Hypothalamus (tissue), 51 donors: ENCODE measurements around the gene NUDT22.

Source experiments
- DNase-seq, 51 donors: peaks; one replicate each; lab custom pipeline; 2025; lab: John Stamatoyannopoulos, UW

Gene NUDT22

DNA sequence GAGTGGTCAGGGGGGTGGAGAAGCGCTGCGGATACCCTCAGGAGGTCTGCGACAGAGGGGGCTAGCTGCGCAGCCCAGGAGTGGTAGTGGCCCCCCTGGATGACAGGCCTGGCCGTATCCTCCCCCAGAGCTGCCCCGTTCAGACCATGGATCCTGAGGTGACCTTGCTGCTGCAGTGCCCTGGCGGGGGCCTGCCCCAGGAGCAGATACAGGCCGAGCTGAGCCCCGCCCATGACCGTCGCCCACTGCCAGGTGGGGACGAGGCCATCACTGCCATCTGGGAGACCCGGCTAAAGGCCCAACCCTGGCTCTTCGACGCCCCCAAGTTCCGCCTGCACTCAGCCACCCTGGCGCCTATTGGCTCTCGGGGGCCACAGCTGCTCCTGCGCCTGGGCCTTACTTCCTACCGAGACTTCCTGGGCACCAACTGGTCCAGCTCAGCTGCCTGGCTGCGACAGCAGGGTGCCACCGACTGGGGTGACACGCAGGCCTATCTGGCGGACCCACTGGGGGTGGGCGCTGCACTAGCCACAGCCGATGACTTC is 505 bp downstream of the NUDT22 start:
- peak in 19 of 51 donors; percentile 25 to 64 (median 43) for DNase-seq

DNA sequence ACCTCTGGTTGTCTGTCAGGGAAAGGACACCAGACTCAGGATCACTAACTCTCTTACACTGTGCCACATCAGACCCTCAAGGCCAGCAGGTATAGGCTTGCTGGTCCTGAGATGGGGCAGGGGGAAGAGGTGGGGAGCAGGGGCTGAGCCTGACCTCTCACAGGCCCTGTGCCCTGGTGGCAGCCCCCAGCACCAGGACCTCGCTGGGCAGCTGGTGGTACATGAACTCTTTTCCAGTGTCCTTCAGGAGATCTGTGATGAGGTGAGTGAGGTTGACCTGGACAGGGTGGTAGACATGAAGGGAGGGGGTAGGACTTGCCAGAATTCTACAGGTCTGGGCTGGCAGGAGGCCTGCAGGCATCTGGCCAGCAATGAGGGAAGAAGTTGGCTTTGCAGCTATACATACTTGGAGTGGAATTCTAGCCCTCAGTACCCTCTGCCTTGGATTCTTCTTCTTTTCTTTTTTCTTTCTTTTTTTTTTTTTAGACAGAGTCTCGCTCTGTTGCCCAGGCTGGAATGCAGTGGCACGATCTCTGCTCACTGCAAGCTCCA is 1.4 kb downstream of the NUDT22 start:
- DNase-seq: no peak

DNA sequence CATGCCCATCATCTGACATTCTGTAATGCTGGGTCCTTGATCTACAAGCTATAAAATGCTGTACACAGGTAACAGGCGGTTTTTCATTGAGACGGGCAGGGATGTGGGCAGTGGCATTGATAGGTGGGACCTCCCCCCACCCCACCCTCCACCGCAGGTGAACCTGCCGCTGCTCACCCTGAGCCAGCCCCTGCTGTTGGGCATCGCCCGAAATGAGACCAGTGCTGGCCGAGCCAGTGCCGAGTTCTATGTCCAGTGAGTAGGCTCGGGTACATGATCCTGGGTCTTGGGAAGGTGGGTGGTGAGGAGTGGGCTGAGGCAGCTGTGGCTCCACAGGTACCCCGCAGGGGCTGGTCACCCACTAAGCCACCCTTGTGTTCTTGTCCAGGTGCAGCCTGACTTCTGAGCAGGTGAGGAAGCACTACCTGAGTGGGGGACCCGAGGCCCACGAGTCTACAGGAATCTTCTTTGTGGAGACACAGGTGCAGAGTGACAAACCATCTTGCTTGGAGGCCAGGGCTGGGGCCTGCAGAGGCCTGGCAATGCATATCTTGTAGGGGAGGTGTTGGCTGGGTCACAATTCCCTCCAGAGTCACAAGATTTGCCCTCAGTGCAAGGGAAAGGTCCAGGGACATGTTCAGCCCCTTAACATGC is 3.1 kb downstream of the NUDT22 start:
- DNase-seq: no peak

DNA sequence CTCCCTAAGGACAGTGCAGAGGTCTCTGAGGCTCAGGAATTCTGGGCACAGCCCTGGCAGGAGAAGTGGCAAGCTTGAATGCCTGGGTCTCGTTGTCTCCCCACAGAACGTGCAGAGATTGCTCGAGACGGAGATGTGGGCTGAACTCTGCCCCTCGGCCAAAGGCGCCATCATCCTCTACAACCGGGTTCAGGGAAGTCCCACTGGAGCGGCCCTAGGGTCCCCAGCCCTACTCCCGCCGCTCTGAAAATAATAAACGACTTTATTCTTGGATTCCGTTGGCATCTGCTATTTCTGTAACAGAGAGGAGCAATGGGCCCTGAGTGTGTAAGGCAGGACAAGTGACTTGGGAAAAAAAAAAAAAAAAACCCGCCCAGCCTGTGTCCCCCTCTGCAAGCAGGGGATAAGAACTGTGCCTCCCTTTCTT is 3.7 kb downstream of the NUDT22 start:
- DNase-seq: no peak

DNA sequence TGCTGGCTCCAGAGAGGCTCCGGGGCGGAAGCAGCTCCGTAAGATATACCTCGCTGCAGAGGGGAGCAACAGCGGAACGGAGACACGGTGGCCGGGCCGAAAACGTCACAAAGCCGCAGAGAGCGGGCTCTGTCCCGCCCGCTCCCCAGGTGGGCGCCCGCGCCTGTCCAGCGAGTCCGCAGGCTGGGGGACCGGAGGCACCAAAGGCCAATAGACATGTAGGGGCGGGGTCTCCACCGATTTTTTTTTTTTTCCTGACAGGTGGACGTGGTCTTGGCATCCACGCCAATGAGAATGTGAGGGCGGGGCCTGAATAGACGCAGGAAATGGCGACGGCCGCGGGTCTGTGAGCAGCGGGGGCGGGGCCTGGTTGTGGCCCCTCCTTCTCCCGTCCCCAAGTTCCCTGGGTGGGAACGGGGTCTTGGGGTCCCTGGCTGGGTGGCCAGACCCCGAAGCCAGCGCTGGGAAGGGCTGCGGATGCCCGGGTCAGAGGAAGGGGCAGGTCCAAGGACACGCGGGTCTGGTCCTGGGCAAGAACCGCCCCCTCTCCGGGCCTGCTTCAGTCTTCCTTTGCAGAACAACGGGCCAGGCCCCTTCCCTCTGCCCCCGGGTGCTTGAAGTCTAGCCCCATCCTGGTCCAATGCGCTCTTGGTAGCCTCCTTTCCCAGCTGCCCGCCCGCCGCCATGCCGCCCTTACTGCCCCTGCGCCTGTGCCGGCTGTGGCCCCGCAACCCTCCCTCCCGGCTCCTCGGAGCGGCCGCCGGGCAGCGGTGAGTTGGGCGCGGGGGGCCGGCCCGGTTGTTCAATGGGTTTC is 4.3 kb downstream of the NUDT22 start, which contains the start of gene DNAJC4:
Gene DNAJC4, plus strand, starts transcription at position 378 of the 814 bp plus-strand sequence. Its CDS starts 307 bp downstream, at position 685.
- peak; percentile 31 to 94 (median 82) for DNase-seq

DNA sequence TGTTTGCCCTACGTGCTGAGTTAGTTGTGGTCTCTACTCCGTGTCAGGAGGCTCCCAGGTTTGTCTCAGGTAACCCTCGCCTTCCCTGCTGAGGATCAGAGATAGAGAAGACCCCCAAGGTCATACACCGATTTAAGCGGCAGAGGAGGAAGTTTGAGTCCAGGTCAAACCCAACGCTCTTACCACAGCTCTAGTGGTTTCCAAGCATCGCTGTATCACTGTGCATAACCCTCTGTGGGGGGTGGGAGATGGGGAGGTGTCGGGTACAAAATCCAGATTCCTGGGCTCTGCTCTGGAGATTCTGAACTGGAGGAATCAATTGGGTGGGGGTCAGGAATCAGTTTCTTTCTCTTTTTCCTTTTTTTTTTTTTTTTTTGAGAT is 4.9 kb downstream of the NUDT22 start:
- DNase-seq: no peak

DNA sequence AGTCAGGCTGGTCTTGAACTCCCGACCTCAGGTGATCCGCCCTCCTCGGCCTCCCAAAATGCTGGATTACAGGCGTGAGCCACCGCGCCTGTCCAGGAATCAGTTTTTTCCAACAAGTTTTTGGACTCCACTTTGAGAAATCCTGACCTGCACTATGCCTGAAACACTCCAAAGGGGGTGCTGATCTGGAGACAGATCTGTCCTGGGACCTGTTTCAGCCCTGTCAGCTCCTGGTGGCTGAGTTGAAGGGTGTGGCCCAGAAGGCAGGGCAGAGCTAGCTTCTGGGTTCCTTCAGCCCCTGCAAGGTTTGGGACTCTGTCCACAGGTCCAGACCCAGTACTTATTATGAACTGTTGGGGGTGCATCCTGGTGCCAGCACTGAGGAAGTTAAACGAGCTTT is 5.5 kb downstream of the NUDT22 start:
- DNase-seq: no peak

DNA sequence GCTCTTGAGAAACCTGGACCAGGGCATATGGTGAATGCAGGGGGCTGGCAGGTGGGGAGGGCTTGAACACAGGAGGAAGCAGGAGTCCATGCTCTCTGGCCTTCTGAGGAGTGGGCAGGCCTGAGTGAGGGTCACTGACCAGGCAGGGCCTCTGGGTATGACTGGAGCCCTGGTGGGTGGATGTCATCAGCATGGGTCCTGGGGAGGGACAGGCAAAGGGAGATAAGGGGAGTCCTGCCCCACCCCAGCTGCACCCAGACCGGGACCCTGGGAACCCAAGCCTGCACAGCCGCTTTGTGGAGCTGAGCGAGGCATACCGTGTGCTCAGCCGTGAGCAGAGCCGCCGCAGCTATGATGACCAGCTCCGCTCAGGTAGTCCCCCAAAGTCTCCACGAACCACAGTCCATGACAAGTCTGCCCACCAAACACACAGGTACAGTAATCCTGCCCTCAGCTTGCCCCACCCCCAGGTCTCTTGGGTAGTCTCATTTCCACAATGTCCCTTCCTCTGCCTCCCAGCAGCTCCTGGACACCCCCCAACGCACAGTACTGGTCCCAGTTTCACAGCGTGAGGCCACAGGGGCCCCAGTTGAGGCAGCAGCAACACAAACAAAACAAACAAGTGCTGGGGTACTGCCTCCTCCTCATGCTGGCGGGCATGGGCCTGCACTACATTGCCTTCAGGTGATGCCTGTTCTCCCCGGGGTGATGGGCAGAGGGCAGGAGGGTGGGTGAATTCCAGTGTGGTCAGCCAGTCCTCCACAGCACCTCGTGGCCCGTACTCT is 6.3 kb downstream of the NUDT22 start:
- no peak for DNase-seq

DNA sequence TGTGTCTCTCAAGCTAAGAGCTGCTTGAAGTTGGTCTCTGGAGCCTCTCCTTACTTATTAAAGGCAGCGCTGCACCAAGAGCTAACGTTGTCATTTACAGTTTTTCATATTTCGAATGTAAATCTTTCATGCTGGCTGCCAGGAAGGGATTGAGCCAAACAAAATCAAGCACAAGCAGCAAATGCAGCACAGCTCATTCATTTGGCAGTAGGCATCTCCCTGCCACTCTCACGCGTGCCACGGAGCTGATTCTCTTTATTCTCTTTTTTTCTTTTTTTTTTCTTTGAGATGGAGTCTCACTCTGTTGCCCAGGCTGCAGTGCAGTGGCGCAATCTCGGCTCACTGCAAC is 6.9 kb downstream of the NUDT22 start:
- no peak for DNase-seq

DNA sequence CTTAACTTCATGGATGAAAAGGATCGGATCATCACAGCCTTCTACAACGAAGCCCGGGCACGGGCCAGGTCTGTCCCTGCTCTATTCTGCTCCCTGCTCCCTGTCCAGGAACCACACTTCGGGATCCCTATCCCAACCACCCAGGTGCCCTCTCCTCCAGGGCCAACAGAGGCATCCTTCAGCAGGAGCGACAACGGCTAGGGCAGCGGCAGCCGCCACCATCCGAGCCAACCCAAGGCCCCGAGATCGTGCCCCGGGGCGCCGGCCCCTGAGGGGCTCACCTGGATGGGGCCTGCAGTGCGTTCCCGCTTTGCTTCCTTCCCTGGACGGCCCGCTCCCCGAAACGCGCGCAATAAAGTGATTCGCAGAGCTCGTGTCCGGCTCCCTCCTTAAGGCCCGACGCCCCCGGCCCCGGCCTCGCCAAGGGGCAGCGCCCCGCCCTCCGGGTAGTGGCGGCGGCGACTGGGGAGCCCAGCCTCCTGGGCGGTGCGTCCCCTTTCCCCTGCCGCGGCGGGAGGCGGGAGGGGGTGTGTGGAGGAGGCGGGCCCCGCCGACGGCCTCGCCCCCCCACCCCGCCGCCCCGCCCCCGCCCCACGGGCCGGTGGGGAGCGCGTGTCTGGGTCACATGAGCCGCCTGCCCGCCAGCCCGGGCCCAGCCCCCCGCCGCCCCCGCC is 8.0 kb downstream of the NUDT22 start, which contains the start of gene VEGFB:
Gene VEGFB, plus strand, starts transcription at position 672 of the 674 bp plus-strand sequence. CDS start 250 bp downstream, outside the sequence.
- peak in 35 of 51 donors; percentile 19 to 82 (median 63) for DNase-seq

DNA sequence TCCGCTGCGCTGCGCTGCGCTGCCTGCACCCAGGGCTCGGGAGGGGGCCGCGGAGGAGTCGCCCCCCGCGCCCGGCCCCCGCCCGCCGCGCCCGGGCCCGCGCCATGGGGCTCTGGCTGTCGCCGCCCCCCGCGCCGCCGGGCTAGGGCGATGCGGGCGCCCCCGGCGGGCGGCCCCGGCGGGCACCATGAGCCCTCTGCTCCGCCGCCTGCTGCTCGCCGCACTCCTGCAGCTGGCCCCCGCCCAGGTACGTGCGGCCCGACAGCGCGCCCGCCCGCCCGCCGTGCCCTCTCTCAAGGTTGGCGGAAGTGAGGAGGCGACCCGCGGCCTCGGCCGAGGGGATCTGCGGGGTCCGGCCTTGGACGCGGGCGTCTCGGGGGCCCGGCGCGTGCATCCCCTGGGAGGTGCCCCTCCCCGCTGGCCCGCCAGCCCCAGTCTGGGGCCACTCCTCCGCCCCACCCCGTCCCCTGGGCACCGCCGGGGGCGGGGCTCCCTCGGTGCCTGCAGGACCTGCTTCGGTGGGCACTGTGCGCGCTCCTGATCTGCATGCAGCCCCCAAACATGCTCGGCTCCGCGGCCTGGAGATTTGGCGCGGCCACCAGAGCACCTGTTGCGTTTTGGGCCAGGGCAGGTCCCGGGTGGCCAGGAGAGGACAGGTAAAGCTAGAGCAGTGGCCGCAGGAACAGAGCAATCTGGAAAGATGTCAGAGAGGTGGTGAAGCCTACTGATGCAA is 8.7 kb downstream of the NUDT22 start:
- DNase-seq: peak in 11 of 51 donors; percentile 24 to 53 (median 33)

DNA sequence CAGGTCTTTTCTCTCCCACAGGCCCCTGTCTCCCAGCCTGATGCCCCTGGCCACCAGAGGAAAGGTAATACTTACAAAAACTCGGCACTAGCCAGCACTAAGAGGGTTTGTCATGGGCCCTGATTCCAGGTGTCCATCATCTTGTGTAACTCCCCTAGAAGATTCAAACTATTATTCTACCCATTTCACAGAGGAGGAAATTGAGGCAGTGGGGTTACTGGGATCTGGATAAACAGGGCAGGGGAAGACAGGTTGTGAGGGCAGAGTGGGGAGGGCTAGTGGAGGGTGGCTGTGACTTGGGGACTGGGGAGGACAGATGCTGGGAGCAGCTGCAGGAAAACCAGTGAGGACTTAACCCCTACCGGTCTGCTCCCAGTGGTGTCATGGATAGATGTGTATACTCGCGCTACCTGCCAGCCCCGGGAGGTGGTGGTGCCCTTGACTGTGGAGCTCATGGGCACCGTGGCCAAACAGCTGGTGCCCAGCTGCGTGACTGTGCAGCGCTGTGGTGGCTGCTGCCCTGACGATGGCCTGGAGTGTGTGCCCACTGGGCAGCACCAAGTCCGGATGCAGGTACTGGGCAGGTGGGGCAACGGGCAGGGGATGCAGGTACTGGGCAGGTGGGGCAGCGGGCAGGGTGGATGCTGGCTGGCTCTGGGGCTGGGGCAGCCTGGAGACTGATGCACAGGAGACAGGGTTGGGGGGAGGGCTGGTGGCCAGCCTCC is 9.5 kb downstream of the NUDT22 start:
- no peak for DNase-seq

DNA sequence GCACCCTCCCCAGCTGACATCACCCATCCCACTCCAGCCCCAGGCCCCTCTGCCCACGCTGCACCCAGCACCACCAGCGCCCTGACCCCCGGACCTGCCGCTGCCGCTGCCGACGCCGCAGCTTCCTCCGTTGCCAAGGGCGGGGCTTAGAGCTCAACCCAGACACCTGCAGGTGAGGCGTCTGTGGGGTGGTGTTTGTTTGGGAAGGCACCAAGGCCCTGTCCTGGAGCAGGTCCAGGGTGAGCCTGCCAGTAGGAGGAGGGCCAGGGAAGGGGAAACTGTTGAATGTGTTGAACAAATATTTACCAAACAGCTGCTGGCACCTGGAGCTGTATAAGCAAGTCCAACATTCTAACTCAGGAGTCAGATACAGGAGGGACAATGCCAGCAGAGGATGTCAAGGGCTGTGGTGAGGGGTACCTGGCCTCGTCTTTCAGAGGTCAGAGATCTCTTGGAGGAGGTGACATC is 11.4 kb downstream of the NUDT22 start:
- no peak for DNase-seq

DNA sequence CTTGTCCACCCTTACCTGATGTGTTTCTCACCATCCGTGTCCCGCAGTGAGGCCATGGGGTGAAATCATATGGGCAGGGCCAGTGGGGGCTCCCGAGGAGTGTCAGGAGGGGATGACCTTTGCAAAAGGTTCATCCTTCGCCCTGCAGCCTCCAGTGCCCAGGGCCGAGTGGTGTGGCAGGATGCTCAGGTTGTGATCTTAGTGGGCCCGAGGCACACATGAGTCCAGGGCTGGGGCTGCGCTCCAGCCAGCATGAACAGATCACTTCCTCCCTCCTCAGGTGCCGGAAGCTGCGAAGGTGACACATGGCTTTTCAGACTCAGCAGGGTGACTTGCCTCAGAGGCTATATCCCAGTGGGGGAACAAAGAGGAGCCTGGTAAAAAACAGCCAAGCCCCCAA is 12.0 kb downstream of the NUDT22 start:
- no peak for DNase-seq

DNA sequence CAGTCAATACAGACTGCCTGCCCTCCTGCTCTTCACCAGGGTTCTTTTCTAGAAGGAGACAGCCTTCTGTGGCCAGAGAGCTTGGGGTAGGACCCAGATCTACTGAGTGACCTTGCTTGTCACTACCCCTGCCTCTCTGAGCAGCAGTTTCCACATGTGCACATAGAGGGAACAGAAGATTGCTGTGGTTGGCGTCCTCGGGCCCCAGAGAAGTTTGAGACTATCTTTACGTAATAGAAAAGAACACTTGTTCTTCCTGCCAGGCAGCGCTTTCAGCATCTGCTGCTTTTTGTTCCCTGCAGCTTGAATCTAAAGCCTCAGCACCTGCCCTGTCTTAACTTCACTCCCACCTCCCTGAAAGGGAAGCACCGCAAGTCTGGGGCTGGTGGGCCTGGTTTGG is 12.9 kb downstream of the NUDT22 start:
- DNase-seq: no peak

DNA sequence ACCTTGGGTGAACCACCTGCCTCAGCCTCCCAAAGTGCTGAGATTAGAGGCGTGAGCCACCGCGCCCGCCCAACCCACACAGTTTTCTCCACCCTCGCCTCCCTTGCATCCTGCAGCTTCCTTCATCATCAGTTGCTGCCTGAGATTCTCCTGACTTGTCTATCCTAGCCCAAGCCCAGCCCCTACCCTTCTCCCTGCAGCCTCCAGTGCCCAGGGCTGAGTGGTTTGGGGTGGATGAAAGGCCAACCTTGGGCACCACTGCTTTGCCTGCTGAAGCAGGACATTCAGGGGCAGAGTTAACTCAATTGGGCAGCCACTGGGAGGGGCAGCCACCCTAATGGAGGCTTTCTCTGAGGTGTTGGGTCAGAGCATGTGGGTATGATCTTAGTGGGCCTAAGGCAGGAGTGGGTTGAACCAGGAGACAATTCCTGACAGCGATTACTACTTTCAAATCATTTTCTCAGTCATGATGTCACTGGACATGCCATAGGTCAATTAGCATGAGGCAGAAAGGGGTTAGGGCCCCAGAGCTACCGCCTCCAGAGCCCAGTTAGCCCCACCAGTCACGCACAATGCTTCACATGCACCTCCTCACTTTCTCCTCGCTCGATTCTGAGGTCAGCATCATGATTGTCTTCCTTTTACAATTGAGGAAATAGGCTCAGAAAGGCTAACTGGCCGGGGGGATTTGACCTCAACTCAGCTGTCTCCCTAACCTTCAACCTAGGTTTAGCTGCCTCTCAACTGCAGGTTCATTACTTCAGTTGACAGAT is 13.8 kb downstream of the NUDT22 start:
- peak in 6 of 51 donors; percentile 21 to 49 (median 32) for DNase-seq

DNA sequence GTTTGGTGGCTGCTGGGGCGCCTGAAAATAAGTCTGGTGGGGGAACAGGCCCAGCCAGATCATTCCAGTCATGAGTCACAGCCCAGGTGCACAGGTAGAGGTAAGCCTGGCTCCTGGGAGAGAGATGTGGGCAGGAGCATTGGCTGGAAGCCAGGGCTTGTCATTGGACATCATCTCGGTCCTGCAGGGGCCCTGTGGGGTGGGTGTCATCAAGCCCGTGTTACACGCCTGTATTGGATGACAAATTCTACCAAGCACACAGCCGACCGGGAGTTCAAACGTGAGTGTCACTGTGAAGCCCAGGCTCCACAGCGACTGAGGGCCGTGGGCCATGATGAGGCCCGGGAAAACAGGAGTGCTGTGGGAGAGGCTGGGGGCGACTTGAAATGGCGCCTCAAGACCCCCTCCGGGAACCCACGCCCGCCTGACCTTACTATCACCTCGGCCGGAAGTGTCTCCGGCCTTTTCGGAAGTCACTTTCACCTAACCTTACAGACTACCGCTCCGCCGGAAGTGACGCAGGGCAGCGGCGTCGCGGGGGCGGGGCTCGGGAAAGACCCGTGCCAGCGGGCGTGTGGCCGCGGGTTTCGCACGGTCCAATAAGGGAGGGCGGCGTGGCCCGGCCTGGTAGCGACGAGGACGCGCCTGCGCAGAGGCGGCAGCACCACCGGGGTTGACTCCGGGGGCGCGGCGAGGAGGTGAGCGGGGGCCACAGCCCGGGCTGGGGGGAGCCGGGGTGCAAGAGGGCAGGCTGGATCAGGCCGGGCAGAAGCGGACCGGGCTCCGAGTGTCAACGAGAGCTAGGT is 14.6 kb downstream of the NUDT22 start, which contains the start of gene FKBP2:
Gene FKBP2, plus strand, starts transcription at position 661 of the 806 bp plus-strand sequence. CDS start 1,293 bp downstream, outside the sequence.
- peak; percentile 90 to 100 (median 98) for DNase-seq
